ENCODE measurements around the gene PRELID3B.

GRCh38 chr20:58988565-58988882, 54.1 kb downstream of the PRELID3B start:
- no peak for TF ChIP-seq POLR2AphosphoS5 (IDR thresholded peaks at IDR 0.05)
- TF ChIP-seq CTCF (IDR thresholded peaks at IDR 0.05) = no peak

Data from prostate gland (tissue), 2 donors.